Measurements from ENCODE around the gene ALAS1. TPM values are rescaled to one million over a fixed set of nuclear protein-coding genes. Genes with fewer than 3 reads are reported as not detected.

Gene ALAS1
- total RNA-seq, 1 experiment from 2014 or later = 58.6 TPM

GRCh38 chr3:52197499-52197841, 490 bp upstream of the ALAS1 start:
- peak overlapping the region; percentile 75 for H3K27ac ChIP-seq (ENCODE audit: low read depth, low read length, poor library complexity, severe bottlenecking)
- CTCF ChIA-PET = no interaction called here
- intact Hi-C loops (cut with micrococcal nuclease; ENCODE audit: unreplicated experiment) = no loop called here
- no peaks in the 10 kb centered on the region for H3K9me3 ChIP-seq (ENCODE audit: low read depth, low read length, poor library complexity, severe bottlenecking)
- POLR2A ChIA-PET (ENCODE audit: low non-redundant PET) = no interaction called here
- H3K27me3 ChIP-seq (replicated peaks; ENCODE audit: insufficient read depth, low read depth, low read length, poor library complexity) = no peaks in the 10 kb centered on the region
- H3K4me1 ChIP-seq (ENCODE audit: insufficient read depth, low read length, poor library complexity, severe bottlenecking) = no peaks in the 10 kb centered on the region
- H3K4me3 ChIP-seq (ENCODE audit: low read depth, low read length, poor library complexity, severe bottlenecking) = peak overlapping the region; percentile 75
- no peak for DNase-seq (ENCODE audit: low spot score)
- BruUV-seq (replicated peaks) = no TSS peak
- TF ChIP-seq EZH2 (IDR thresholded peaks at IDR 0.05; ENCODE audit: borderline replicate concordance, low read depth, low read length, poor library complexity, severe bottlenecking) = no peak
- no peak for TF ChIP-seq CTCF (conservative IDR thresholded peaks at IDR 0.05; ENCODE audit: low read depth, low read length)
- H3K36me3 ChIP-seq (ENCODE audit: insufficient read depth, low read length, poor library complexity, severe bottlenecking) = peaks cover 8% of the 10 kb centered on the region

- peaks cover 8% of the 10 kb centered on the region for H3K36me3 ChIP-seq (ENCODE audit: insufficient read depth, low read length, poor library complexity, severe bottlenecking)
- CTCF ChIA-PET = no interaction called here
These were observed 966 bp downstream of the ALAS1 start for GRCh38 chr3:52198643-52199608.

GRCh38 chr3:52200981-52201679, 3.2 kb downstream of the ALAS1 start:
- Histone ChIP-seq H3K4me1 (ENCODE audit: insufficient read depth, low read length, poor library complexity, severe bottlenecking) (no peaks in the 10 kb centered on the region), H3K27me3 (replicated peaks; ENCODE audit: insufficient read depth, low read depth, low read length, poor library complexity) (no peaks in the 10 kb centered on the region), H3K9me3 (ENCODE audit: low read depth, low read length, poor library complexity, severe bottlenecking) (no peaks in the 10 kb centered on the region), H3K27ac (ENCODE audit: low read depth, low read length, poor library complexity, severe bottlenecking) (no peak overlapping the region), H3K36me3 (ENCODE audit: insufficient read depth, low read length, poor library complexity, severe bottlenecking) (peaks cover 26% of the 10 kb centered on the region), H3K4me3 (ENCODE audit: low read depth, low read length, poor library complexity, severe bottlenecking) (no peak overlapping the region)
- no peak for TF ChIP-seq CTCF (conservative IDR thresholded peaks at IDR 0.05; ENCODE audit: low read depth, low read length)
- TF ChIP-seq EZH2 (IDR thresholded peaks at IDR 0.05; ENCODE audit: borderline replicate concordance, low read depth, low read length, poor library complexity, severe bottlenecking) = no peak
- ChIA-PET POLR2A (ENCODE audit: low non-redundant PET) (no interaction called here), CTCF (no interaction called here)
- no peak for DNase-seq (ENCODE audit: low spot score)
- intact Hi-C loops (cut with micrococcal nuclease; ENCODE audit: unreplicated experiment) = no loop called here
- BruUV-seq (replicated peaks) = no TSS peak

More at GRCh38 chr3:52198643-52199608, 966 bp downstream of the ALAS1 start:
- no peak for DNase-seq (ENCODE audit: low spot score)
- TSS peak; percentile 56 for BruUV-seq (replicated peaks)
- TF ChIP-seq CTCF (conservative IDR thresholded peaks at IDR 0.05; ENCODE audit: low read depth, low read length) (no peak), EZH2 (IDR thresholded peaks at IDR 0.05; ENCODE audit: borderline replicate concordance, low read depth, low read length, poor library complexity, severe bottlenecking) (no peak)
- H3K9me3 ChIP-seq (ENCODE audit: low read depth, low read length, poor library complexity, severe bottlenecking) = no peaks in the 10 kb centered on the region
- no peaks in the 10 kb centered on the region for H3K4me1 ChIP-seq (ENCODE audit: insufficient read depth, low read length, poor library complexity, severe bottlenecking)
- intact Hi-C loops (cut with micrococcal nuclease; ENCODE audit: unreplicated experiment) = no loop called here
- H3K27ac ChIP-seq (ENCODE audit: low read depth, low read length, poor library complexity, severe bottlenecking) = peak overlapping the region; percentile 75
- peak overlapping the region; percentile 75 for H3K4me3 ChIP-seq (ENCODE audit: low read depth, low read length, poor library complexity, severe bottlenecking)
- POLR2A ChIA-PET (ENCODE audit: low non-redundant PET) = no interaction called here
- H3K27me3 ChIP-seq (replicated peaks; ENCODE audit: insufficient read depth, low read depth, low read length, poor library complexity) = no peaks in the 10 kb centered on the region

Measured in A673 (cell line).